Measurements from ENCODE around the gene SPINK1.

- no peak for TF ChIP-seq GATA2 (IDR thresholded peaks at IDR 0.05; ENCODE audit: low read depth, low read length)
- no peak for TF ChIP-seq GATA3 (IDR thresholded peaks at IDR 0.05; ENCODE audit: low read depth, low read length)
Observed at GRCh38 chr5:147880487-147880886, 49.0 kb upstream of the SPINK1 start.

Measured in SH-SY5Y (cell line).